Skin epidermis (tissue), 12 donors: ENCODE measurements around the gene LAPTM5.

Source experiments
- H3K27ac ChIP-seq, 21 experiments: fragments of 200-600 bp; sonication (generic) in 11 of 21; one replicate each; pipeline ENCODE4 v1.5.0; 2020; ENCODE audit warnings: mild to moderate bottlenecking in 3 of 21, inconsistent platforms in 2 of 21, moderate library complexity in 2 of 21
- H3K4me3 ChIP-seq, 7 experiments: fragments of 200-600 bp; sonication (generic) in 2 of 7; one replicate each; pipeline ENCODE4 v1.5.0; 2020; ENCODE audit warnings: inconsistent platforms in 2 of 7, mild to moderate bottlenecking in 2 of 7, moderate library complexity in 1 of 7

The LAPTM5 gene

GRCh38 chr1:30724175-30724574 is 33.4 kb downstream of the LAPTM5 start:
- no peak overlapping the region for H3K27ac ChIP-seq
- H3K4me3 ChIP-seq: no peak overlapping the region

GRCh38 chr1:30723331-30723755 is 34.2 kb downstream of the LAPTM5 start, which contains the start of gene MATN1:
MATN1 (minus strand) TSS chr1:30723585; CDS start chr1:30723551, 34 bp downstream.
- H3K27ac ChIP-seq: no peak within 1 kb of the TSS
- H3K4me3 ChIP-seq: no peak within 1 kb of the TSS

DNA sequence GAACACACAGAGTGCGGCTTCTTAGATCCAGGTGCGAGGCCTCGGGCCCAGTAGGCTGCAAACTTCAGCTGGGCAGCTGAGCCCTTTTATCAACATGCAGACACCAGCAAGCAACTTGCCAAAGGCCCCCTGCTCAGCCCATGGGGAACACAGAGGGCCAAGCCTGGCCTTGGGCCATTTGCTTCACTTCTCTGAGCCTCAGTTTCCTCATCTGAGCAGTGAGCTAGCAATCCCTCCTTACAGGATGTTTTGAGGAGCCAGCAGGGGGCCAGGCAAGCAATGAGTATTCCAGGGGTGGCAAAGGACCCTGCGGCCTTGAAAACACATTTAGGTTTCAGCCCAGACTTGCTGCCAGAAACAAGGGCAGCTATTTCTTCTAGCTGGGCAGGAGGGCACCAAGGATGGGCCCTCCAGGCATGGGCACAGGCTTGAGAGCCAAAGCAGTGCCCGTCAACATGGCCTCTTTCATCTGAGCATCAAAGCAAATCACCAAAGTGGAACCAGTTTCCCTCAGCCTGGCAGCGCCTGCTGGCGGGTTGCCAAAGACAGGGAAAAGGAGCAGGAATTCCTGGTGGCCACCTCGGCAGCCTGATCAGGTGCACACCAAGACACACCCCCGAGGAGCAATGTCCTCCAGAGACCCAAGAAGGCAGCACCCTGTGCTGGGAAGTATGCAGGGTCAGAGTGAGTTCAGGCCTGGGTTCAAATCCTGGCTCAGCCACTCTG is 35.6 kb downstream of the LAPTM5 start:
- H3K4me3 ChIP-seq: no peak overlapping the region
- no peak overlapping the region for H3K27ac ChIP-seq

- Histone ChIP-seq H3K4me3 (no peak overlapping the region), H3K27ac (no peak overlapping the region)
Measured at GRCh38 chr1:30721341-30721793, 36.2 kb downstream of the LAPTM5 start.

- H3K27ac ChIP-seq: no peak overlapping the region
- no peak overlapping the region for H3K4me3 ChIP-seq
Measured at GRCh38 chr1:30720271-30721223, 37.0 kb downstream of the LAPTM5 start.

DNA sequence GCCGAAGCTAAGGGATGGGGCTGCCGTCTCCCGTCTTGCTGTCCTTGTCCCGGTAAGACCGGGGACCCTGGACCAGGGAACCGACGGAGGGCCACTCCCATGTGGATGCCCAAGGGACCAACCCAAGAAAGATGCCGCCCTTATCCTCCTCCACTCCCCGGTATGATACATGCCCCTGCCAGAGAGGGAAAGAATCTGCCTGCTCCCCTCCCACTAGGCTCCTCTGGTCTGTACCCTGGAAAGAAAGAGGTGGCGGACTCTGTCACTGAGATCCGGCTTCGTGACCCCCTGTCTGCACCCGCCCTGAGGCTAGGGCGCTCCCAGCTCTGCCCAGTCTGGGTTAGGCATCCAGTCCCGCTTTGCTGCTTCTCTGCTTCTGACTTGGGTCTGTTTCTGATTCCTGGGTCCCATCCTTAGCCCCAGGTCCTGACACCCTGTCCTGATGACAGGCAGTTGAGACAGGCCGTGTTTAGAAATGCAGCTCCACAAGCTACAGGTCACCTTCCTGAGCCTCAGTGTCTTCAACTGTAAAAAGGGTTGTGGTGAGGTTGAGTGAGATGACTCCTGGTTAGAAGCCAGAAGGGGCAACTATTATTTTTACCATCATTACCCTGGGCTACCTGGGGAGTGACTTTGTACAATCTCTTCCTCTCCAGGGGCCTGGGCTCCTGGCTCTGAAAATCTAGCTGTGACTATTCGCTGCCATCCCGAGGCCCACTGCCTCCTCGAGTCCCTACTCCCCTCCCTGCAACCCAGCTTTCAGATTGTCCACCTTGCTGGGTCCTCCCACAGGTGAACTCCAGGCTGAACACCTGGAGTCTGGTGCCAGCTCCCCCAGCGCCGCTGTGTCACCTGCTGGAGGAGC is 37.9 kb downstream of the LAPTM5 start:
- H3K4me3 ChIP-seq: peak overlapping the region; percentile 46 to 68 (median 57)
- H3K27ac ChIP-seq: peak overlapping the region in 17 of 21 experiments; percentile 76 to 99 (median 96)

GRCh38 chr1:30718636-30719405 is 38.8 kb downstream of the LAPTM5 start:
- Histone ChIP-seq H3K4me3 (peak overlapping the region; percentile 46 to 68 (median 57)), H3K27ac (peak overlapping the region; percentile 76 to 99 (median 96))

DNA sequence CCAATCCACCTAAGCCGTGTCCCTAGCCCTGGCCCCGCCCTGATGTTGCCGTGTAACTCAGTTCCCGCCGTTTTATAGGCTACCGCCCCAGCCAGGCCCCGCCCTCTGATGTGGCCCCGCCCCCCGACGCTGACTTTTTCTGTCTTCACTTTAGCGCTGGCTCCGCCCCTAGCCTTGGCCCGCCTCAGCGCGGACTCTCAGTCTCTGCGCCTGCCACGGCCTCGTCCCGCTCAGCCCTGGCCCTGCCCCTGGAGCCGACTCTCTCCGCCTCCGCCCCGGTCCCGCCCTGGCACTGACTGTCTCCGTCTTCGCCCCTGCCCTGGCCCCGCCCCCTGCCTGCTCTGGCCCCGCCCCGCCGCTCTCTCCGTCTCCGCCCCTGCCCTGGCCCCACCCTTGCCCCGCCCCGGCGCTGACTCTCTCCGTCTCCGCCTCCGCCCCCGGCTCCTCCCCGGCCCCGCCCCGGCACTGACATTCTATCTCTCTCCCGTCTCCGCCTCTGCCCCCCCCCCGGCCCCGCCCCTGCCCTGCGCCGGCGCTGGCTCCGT is 39.4 kb downstream of the LAPTM5 start:
- H3K4me3 ChIP-seq: peak overlapping the region in 6 of 7 experiments; percentile 13 to 57 (median 33)
- peak overlapping the region in 15 of 21 experiments; percentile 26 to 99 (median 85) for H3K27ac ChIP-seq

- no peak overlapping the region for H3K27ac ChIP-seq
- no peak overlapping the region for H3K4me3 ChIP-seq
Measured at GRCh38 chr1:30716646-30717045, 40.9 kb downstream of the LAPTM5 start.

GRCh38 chr1:30715886-30716285 is 41.7 kb downstream of the LAPTM5 start:
- Histone ChIP-seq H3K4me3 (no peak overlapping the region), H3K27ac (no peak overlapping the region)

- Histone ChIP-seq H3K27ac (no peak overlapping the region), H3K4me3 (no peak overlapping the region)
Measured at GRCh38 chr1:30715216-30715615, 42.4 kb downstream of the LAPTM5 start.

- Histone ChIP-seq H3K27ac (peak overlapping the region in 1 of 21 experiments; percentile 17), H3K4me3 (no peak overlapping the region)
Measured at GRCh38 chr1:30714536-30715090, 43.0 kb downstream of the LAPTM5 start.

GRCh38 chr1:30714025-30714424 is 43.5 kb downstream of the LAPTM5 start:
- peak overlapping the region in 4 of 21 experiments; percentile 17 to 35 (median 20) for H3K27ac ChIP-seq
- no peak overlapping the region for H3K4me3 ChIP-seq

- Histone ChIP-seq H3K27ac (peak overlapping the region in 2 of 21 experiments; percentile 18 to 35), H3K4me3 (no peak overlapping the region)
Measured at GRCh38 chr1:30713311-30713710, 44.3 kb downstream of the LAPTM5 start.

GRCh38 chr1:30712583-30712982 is 45.0 kb downstream of the LAPTM5 start:
- no peak overlapping the region for H3K4me3 ChIP-seq
- no peak overlapping the region for H3K27ac ChIP-seq

DNA sequence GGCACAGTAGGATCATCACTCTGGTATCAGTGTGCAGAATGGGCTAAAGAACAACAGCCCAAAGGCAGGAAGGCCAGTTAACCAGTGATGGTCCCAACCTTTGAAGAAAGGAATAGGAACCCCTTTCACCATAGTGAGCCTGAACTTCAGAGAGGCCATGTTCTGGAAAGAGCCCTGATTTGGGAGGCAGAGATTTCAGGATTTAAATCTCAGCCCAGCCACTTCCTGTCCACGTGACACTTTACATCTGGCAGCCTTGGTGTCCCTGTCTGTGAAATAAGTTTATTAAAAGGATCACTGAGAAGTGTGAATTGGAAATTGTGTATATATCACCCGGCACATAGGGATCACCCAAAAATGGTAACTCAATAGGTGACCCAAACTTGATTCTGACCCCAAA is 47.2 kb downstream of the LAPTM5 start:
- Histone ChIP-seq H3K4me3 (no peak overlapping the region), H3K27ac (no peak overlapping the region)

GRCh38 chr1:30708361-30708728 is 49.2 kb downstream of the LAPTM5 start:
- no peak overlapping the region for H3K27ac ChIP-seq
- H3K4me3 ChIP-seq: no peak overlapping the region
